ENCODE measurements around the gene ZNF106. TPM values are rescaled to one million over a fixed set of nuclear protein-coding genes. Genes with fewer than 3 reads are reported as not detected.

ZNF106 gene
- total RNA-seq, 1 donor from 2014 or later, result 62.8 TPM

- intact Hi-C loops (cut with micrococcal nuclease), result no loop called here
- Mint-ChIP-seq H3K4me3 (no peak overlapping the region), H3K36me3 (ENCODE audit: low read depth) (no peaks in the 10 kb centered on the region), H3K27ac (no peak overlapping the region), H3K9me3 (no peaks in the 10 kb centered on the region), H3K27me3 (ENCODE audit: insufficient read depth) (no peaks in the 10 kb centered on the region), H3K4me1 (ENCODE audit: low read depth) (no peaks in the 10 kb centered on the region)
- no peak for DNase-seq (ENCODE audit: low spot score)
Observed at GRCh38 chr15:42394106-42394505, 96.8 kb downstream of the ZNF106 start.

GRCh38 chr15:42392309-42393024 is 98.5 kb downstream of the ZNF106 start:
- intact Hi-C loops (cut with micrococcal nuclease), result no loop called here
- no peak for DNase-seq (ENCODE audit: low spot score)
- Mint-ChIP-seq H3K36me3 (ENCODE audit: low read depth) (no peaks in the 10 kb centered on the region), H3K4me3 (no peak overlapping the region), H3K9me3 (no peaks in the 10 kb centered on the region), H3K27ac (no peak overlapping the region), H3K27me3 (ENCODE audit: insufficient read depth) (no peaks in the 10 kb centered on the region), H3K4me1 (ENCODE audit: low read depth) (no peaks in the 10 kb centered on the region)

GRCh38 chr15:42387603-42388002 is 103.3 kb downstream of the ZNF106 start:
- no peak overlapping the region for H3K4me3 Mint-ChIP-seq
- H3K27me3 Mint-ChIP-seq (ENCODE audit: insufficient read depth), result no peaks in the 10 kb centered on the region
- intact Hi-C loops (cut with micrococcal nuclease), result no loop called here
- H3K27ac Mint-ChIP-seq, result no peak overlapping the region
- no peak for DNase-seq (ENCODE audit: low spot score)
- H3K9me3 Mint-ChIP-seq, result no peaks in the 10 kb centered on the region
- H3K4me1 Mint-ChIP-seq (ENCODE audit: low read depth), result no peaks in the 10 kb centered on the region
- H3K36me3 Mint-ChIP-seq (ENCODE audit: low read depth), result no peaks in the 10 kb centered on the region

GRCh38 chr15:42385980-42386700 is 104.8 kb downstream of the ZNF106 start:
- intact Hi-C loops (cut with micrococcal nuclease), result no loop called here
- DNase-seq (ENCODE audit: low spot score), result no peak
- Mint-ChIP-seq H3K4me3 (no peak overlapping the region), H3K36me3 (ENCODE audit: low read depth) (no peaks in the 10 kb centered on the region), H3K9me3 (no peaks in the 10 kb centered on the region), H3K4me1 (ENCODE audit: low read depth) (no peaks in the 10 kb centered on the region), H3K27ac (no peak overlapping the region), H3K27me3 (ENCODE audit: insufficient read depth) (no peaks in the 10 kb centered on the region)

GRCh38 chr15:42385206-42385979 is 105.5 kb downstream of the ZNF106 start:
- no peak overlapping the region for H3K27ac Mint-ChIP-seq
- no peaks in the 10 kb centered on the region for H3K9me3 Mint-ChIP-seq
- no peak for DNase-seq (ENCODE audit: low spot score)
- no peak overlapping the region for H3K4me3 Mint-ChIP-seq
- H3K36me3 Mint-ChIP-seq (ENCODE audit: low read depth), result no peaks in the 10 kb centered on the region
- H3K27me3 Mint-ChIP-seq (ENCODE audit: insufficient read depth), result no peaks in the 10 kb centered on the region
- H3K4me1 Mint-ChIP-seq (ENCODE audit: low read depth), result no peaks in the 10 kb centered on the region
- intact Hi-C loops (cut with micrococcal nuclease), result no loop called here

- H3K4me1 Mint-ChIP-seq (ENCODE audit: low read depth), result no peaks in the 10 kb centered on the region
- H3K27me3 Mint-ChIP-seq (ENCODE audit: insufficient read depth), result no peaks in the 10 kb centered on the region
- no peaks in the 10 kb centered on the region for H3K9me3 Mint-ChIP-seq
- H3K27ac Mint-ChIP-seq, result no peak overlapping the region
- H3K4me3 Mint-ChIP-seq, result no peak overlapping the region
- no peaks in the 10 kb centered on the region for H3K36me3 Mint-ChIP-seq (ENCODE audit: low read depth)
- intact Hi-C loops (cut with micrococcal nuclease), result no loop called here
- DNase-seq (ENCODE audit: low spot score), result no peak
Observed at GRCh38 chr15:42384597-42384996, 106.3 kb downstream of the ZNF106 start.

- H3K4me1 Mint-ChIP-seq (ENCODE audit: low read depth), result no peaks in the 10 kb centered on the region
- H3K4me3 Mint-ChIP-seq, result no peak overlapping the region
- H3K9me3 Mint-ChIP-seq, result peaks cover 14% of the 10 kb centered on the region
- no peak for DNase-seq (ENCODE audit: low spot score)
- no peaks in the 10 kb centered on the region for H3K27me3 Mint-ChIP-seq (ENCODE audit: insufficient read depth)
- intact Hi-C loops (cut with micrococcal nuclease), result no loop called here
- no peak overlapping the region for H3K27ac Mint-ChIP-seq
- no peaks in the 10 kb centered on the region for H3K36me3 Mint-ChIP-seq (ENCODE audit: low read depth)
Observed at GRCh38 chr15:42378011-42378410, 112.9 kb downstream of the ZNF106 start.

GRCh38 chr15:42375941-42376340 is 115.0 kb downstream of the ZNF106 start:
- H3K4me1 Mint-ChIP-seq (ENCODE audit: low read depth), result no peaks in the 10 kb centered on the region
- H3K9me3 Mint-ChIP-seq, result peaks cover 14% of the 10 kb centered on the region
- no peaks in the 10 kb centered on the region for H3K27me3 Mint-ChIP-seq (ENCODE audit: insufficient read depth)
- no peak overlapping the region for H3K27ac Mint-ChIP-seq
- H3K4me3 Mint-ChIP-seq, result no peak overlapping the region
- DNase-seq (ENCODE audit: low spot score), result no peak
- no peaks in the 10 kb centered on the region for H3K36me3 Mint-ChIP-seq (ENCODE audit: low read depth)
- intact Hi-C loops (cut with micrococcal nuclease), result no loop called here

- no peak overlapping the region for H3K4me3 Mint-ChIP-seq
- peaks cover 14% of the 10 kb centered on the region for H3K9me3 Mint-ChIP-seq
Observed at GRCh38 chr15:42375252-42375651, 115.7 kb downstream of the ZNF106 start.

GRCh38 chr15:42374810-42375209 is 116.1 kb downstream of the ZNF106 start:
- H3K27ac Mint-ChIP-seq, result no peak overlapping the region
- intact Hi-C loops (cut with micrococcal nuclease), result no loop called here
- no peak for DNase-seq (ENCODE audit: low spot score)
- no peaks in the 10 kb centered on the region for H3K27me3 Mint-ChIP-seq (ENCODE audit: insufficient read depth)
- no peak overlapping the region for H3K4me3 Mint-ChIP-seq
- peaks cover 14% of the 10 kb centered on the region for H3K9me3 Mint-ChIP-seq
- H3K4me1 Mint-ChIP-seq (ENCODE audit: low read depth), result no peaks in the 10 kb centered on the region
- H3K36me3 Mint-ChIP-seq (ENCODE audit: low read depth), result no peaks in the 10 kb centered on the region

More at GRCh38 chr15:42375252-42375651, 115.7 kb downstream of the ZNF106 start:
- no peak overlapping the region for H3K27ac Mint-ChIP-seq
- intact Hi-C loops (cut with micrococcal nuclease), result no loop called here
- no peaks in the 10 kb centered on the region for H3K27me3 Mint-ChIP-seq (ENCODE audit: insufficient read depth)
- H3K4me1 Mint-ChIP-seq (ENCODE audit: low read depth), result no peaks in the 10 kb centered on the region
- H3K36me3 Mint-ChIP-seq (ENCODE audit: low read depth), result no peaks in the 10 kb centered on the region
- DNase-seq (ENCODE audit: low spot score), result no peak

GRCh38 chr15:42373936-42374335 is 117.0 kb downstream of the ZNF106 start:
- intact Hi-C loops (cut with micrococcal nuclease), result no loop called here
- Mint-ChIP-seq H3K27me3 (ENCODE audit: insufficient read depth) (no peaks in the 10 kb centered on the region), H3K9me3 (peaks cover 11% of the 10 kb centered on the region), H3K4me1 (ENCODE audit: low read depth) (no peaks in the 10 kb centered on the region), H3K36me3 (ENCODE audit: low read depth) (no peaks in the 10 kb centered on the region), H3K4me3 (no peak overlapping the region), H3K27ac (no peak overlapping the region)
- no peak for DNase-seq (ENCODE audit: low spot score)

- H3K27me3 Mint-ChIP-seq (ENCODE audit: insufficient read depth), result peaks cover 2% of the 10 kb centered on the region
- DNase-seq (ENCODE audit: low spot score), result no peak
- no peaks in the 10 kb centered on the region for H3K4me1 Mint-ChIP-seq (ENCODE audit: low read depth)
- intact Hi-C loops (cut with micrococcal nuclease), result no loop called here
- H3K27ac Mint-ChIP-seq, result no peak overlapping the region
- H3K4me3 Mint-ChIP-seq, result no peak overlapping the region
- no peaks in the 10 kb centered on the region for H3K36me3 Mint-ChIP-seq (ENCODE audit: low read depth)
- peaks cover 7% of the 10 kb centered on the region for H3K9me3 Mint-ChIP-seq
Observed at GRCh38 chr15:42373274-42373673, 117.7 kb downstream of the ZNF106 start.

- H3K27ac Mint-ChIP-seq, result no peak overlapping the region
- DNase-seq (ENCODE audit: low spot score), result no peak
- H3K27me3 Mint-ChIP-seq (ENCODE audit: insufficient read depth), result peaks cover 2% of the 10 kb centered on the region
- no peaks in the 10 kb centered on the region for H3K9me3 Mint-ChIP-seq
- no peaks in the 10 kb centered on the region for H3K4me1 Mint-ChIP-seq (ENCODE audit: low read depth)
- intact Hi-C loops (cut with micrococcal nuclease), result no loop called here
- no peak overlapping the region for H3K4me3 Mint-ChIP-seq
- H3K36me3 Mint-ChIP-seq (ENCODE audit: low read depth), result no peaks in the 10 kb centered on the region
Observed at GRCh38 chr15:42371096-42371495, 119.8 kb downstream of the ZNF106 start.

All from activated T-helper 1 cell treated with anti-CD3 and anti-CD28 coated beads, Interleukin-12 subunit alpha, Interleukin-12 subunit beta, Interleukin-2, Interleukin-4 antibody, amounts not matched to agents 30 ng/mL and 10 ng/mL and 1 ng/mL, durations not matched to agents 14 hours and 24 hours and 36 hours (primary cell).